GM13976 (cell line): ENCODE results near the gene PDLIM5.

Experiments
- DNase-seq: peaks from one replicate; pipeline ENCODE4 v3.0.0; 2012; ENCODE audit warnings: low spot score
- in situ Hi-C: fragments of 300-500 bp; cut with MboI; formaldehyde crosslinking; loops from one replicate; pipeline ENCODE4 v1.12.0; 2022; ENCODE audit warnings: low sequenced_read_pairs, mixed read lengths, inconsistent platforms; ENCODE audit not compliant: unreplicated experiment
- TF ChIP-seq, protein P1 (sequence below): IDR thresholded peaks from 2 replicates; pipeline ENCODE4 v1.5.1; 2012; ENCODE audit warnings: borderline replicate concordance, mild to moderate bottlenecking; ENCODE audit not compliant: insufficient read depth; ENCODE audit errors: extremely low read depth, missing control alignments, control extremely low read depth

PDLIM5 gene

DNA sequence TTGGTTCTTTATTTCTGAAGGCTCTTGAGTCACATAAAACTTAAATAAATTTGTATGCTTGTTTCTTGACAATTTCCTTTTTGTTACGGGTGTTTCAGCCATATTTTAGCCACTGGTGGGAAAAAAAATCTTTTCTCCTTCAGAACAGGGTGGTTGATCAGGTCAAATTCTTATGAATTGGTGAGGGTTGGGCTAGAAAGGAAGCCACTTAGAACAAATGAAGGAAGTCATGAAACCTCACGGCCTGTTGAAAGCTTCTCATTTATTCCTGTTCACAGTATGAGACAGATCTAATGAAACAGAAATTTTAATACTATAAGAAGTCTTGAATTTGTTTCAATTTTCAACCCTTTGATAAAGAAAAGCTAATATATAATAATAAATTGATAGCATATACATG is 12.1 kb upstream of the PDLIM5 start:
- in situ Hi-C loops = no loop called here
- no peak for DNase-seq
- TF ChIP-seq, protein P1, sequence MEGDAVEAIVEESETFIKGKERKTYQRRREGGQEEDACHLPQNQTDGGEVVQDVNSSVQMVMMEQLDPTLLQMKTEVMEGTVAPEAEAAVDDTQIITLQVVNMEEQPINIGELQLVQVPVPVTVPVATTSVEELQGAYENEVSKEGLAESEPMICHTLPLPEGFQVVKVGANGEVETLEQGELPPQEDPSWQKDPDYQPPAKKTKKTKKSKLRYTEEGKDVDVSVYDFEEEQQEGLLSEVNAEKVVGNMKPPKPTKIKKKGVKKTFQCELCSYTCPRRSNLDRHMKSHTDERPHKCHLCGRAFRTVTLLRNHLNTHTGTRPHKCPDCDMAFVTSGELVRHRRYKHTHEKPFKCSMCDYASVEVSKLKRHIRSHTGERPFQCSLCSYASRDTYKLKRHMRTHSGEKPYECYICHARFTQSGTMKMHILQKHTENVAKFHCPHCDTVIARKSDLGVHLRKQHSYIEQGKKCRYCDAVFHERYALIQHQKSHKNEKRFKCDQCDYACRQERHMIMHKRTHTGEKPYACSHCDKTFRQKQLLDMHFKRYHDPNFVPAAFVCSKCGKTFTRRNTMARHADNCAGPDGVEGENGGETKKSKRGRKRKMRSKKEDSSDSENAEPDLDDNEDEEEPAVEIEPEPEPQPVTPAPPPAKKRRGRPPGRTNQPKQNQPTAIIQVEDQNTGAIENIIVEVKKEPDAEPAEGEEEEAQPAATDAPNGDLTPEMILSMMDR = no peak

DNA sequence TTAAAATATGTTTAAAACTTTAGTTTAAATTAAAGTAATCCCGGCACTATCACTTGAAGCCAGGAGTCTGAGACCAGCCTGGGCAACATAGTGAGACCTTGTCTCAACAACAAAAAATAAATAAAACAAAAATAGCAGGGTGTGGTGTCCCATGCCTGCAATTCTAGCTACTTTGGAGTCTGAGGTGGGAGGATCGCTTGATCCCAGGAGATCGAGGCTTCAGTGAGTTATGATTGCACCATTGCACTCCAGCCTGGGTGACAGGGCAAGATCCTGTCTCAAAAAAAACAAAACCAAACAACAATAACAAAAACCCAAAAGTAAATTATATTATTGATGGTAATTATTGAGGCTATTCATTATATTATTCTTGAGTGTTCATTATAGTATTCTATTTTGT is 9.9 kb upstream of the PDLIM5 start:
- DNase-seq = no peak
- in situ Hi-C loops = no loop called here
- TF ChIP-seq, protein P1 = no peak

DNA sequence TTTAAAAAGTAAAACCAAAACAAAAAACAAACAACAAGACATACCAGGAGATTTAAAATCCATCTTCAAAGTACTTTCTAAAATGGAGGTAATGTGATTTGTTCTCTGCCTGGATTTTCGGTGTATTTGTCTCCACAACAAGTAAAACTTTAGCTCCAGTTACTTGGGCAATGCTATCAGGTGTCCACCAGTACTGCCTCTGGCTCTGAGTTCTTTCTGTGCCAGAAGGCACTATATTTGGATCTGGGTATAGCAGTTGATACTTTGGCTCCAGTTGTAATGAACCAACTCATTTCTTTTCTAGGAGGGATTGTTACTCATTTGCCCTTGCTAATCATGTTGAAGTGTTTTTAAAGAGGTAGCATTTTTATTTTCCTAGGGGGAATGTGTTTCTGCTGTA is 9.5 kb upstream of the PDLIM5 start:
- in situ Hi-C loops = no loop called here
- no peak for DNase-seq
- TF ChIP-seq, protein P1 = no peak

DNA sequence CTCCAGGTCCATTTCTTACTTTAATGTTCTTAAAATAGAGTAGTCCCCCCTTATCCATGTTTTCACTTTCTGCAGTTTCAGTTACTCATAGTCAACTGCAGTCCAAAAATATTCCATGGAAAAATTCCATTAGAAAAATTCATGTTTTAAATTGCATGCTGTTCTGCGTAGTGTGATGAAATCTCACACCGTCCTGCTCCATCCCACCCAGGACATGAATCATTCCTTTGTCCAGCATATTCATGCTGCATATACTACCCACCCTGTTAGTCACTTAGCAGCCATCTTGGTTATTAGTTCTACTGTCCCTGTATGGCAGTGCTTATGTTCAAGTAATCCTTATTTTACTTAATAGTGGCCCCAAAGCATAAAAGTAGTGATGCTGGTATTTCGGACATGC is 5.4 kb upstream of the PDLIM5 start:
- no peak for DNase-seq
- in situ Hi-C loops = no loop called here
- TF ChIP-seq, protein P1 = no peak

DNA sequence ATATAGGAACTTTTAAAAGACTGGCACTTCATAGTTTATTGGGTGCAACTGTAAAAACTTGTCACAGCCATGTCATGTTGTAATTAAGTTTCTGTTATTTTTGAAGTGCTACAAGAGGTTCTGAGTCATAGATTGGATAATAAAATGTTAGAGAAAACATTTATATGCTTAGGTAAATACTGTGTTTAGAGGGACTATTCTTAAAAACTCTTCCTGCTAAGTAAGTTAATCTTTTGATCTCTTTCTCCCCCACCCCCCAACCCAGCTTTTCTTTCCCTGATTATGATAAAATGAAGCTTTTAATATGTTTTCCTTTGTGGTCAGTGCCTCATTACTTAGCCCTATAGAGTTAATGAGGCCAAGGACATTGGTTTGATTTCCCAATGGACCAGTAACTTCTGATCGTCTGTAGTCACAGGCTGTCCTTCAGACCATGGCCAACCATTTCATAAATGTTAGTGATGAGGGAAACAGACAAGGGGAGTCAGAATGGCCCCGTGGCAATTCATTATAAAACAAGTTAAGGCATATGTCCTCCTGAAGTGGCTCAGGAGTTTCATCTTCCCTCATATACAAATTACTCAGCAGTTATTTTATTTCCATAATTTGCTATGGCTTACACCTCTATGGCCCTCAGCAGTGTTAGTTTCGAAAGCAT is 3.9 kb upstream of the PDLIM5 start:
- TF ChIP-seq, protein P1 = no peak

DNA sequence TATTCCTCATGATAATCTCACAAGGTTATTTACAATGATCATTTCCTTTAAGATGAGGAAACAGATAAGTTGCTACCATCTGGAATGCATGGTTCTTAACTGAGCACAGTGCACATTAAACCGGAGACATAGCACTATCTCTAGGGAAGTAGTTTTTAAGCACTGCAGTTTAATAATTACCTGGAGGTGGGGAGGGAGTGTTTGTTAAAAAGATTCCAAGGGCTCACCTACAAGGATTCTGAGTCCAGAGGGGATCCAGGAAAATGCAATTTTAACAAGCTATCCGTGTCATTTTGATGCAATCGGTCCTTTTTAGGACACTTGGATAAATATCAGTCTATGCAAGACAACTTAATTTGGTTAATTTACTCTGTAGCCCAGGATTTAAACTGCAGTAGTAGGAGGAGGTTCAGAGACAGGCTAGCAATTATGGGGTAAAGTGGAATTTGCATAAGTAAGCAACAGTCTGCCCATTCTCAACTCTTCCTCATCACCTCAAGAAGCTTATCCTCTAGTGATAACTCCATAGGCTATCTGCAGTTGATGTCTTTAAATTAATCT is 2.8 kb upstream of the PDLIM5 start:
- in situ Hi-C loops = no loop called here
- no peak for DNase-seq
- TF ChIP-seq, protein P1 = no peak

More for the DNA sequence above, 3.9 kb upstream of the PDLIM5 start:
- in situ Hi-C loops = no loop called here
- DNase-seq = no peak
